ENCODE data around the gene ASRGL1. TPM values are rescaled to one million over a fixed set of nuclear protein-coding genes. Genes with fewer than 3 reads are reported as not detected.
"Not testable (repeated sequence)": the region's sequence is repeated elsewhere in the genome, so short reads cannot be mapped to it uniquely, and the experiment has no call there.

The ASRGL1 gene
- total RNA-seq, 1 experiment from 2014 or later: 31.1 TPM

DNA sequence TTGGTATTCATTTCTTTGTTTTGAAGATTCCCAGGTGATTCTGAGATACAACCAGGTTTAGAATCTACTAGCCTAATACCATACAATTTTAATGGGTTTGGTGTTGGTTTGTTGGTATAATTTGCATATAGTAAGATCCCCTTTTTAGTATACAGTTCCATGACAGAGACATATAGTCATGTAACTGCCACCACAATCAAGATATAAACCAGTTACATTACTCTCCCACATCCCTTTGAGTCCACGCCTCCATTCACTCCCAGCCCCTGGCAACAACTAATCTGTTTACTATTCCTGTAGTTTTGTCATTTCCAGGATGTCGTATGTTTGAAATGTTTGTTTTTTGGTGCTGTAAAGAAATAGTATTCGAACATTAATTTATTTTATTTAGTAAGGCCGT is 4.3 kb downstream of the ASRGL1 start:
- WGBS (ENCODE audit: extremely low coverage, insufficient read length, low lambda C conversion rate): 100% methylated on average over 2 of the region's 4 CpGs
- H3K23ac ChIP-seq (ENCODE audit: insufficient read length, low read depth, low read length): no peak overlapping the region

DNA sequence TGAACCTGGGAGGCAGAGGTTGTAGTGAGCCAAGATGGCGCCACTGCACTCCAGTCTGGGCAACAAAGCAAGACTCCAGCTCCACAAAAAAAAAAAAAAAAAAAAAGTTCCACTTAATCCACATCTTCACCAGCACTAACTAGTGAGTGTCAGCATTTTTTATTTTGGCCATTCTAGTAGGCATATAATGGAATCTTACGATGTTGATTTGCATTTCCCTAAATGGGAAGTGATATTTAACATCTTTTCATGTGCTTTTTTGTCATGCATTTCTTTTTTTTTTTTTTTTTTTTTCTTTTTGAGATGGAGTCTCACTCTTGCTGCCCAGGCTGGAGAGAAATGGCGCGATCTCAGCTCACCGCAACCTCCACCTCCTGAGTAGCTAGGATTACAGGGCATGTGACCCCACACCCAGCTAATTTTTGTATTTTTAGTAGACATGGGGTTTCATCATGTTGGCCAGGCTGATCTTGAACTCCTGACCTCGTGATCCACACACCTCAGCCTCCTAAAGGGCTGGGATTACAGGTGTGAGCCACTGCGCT is 6.5 kb downstream of the ASRGL1 start:
- H3K23me2 ChIP-seq (ENCODE audit: insufficient read length, low read depth, low read length, poor library complexity, severe bottlenecking); H2BK5ac ChIP-seq (ENCODE audit: insufficient read length, low read length); H4K20me1 ChIP-seq (ENCODE audit: control insufficient read depth, insufficient read depth, insufficient read length); H2AFZ ChIP-seq (ENCODE audit: low read length); H3K14ac ChIP-seq (ENCODE audit: insufficient read depth, low read length); H3K9ac ChIP-seq (ENCODE audit: extremely low read depth, insufficient read length, low read length); H3K79me2 ChIP-seq (ENCODE audit: insufficient read depth, low read length); H3K4me1 Mint-ChIP-seq; H4K8ac ChIP-seq (replicated peaks; ENCODE audit: insufficient read length, low read depth, low read length); H3K79me1 ChIP-seq (ENCODE audit: insufficient read depth, low read depth, low read length, poor library complexity, severe bottlenecking); H3K4me3 Mint-ChIP-seq; H3K23ac ChIP-seq (ENCODE audit: insufficient read length, low read depth, low read length); H2AK5ac ChIP-seq (ENCODE audit: insufficient read length, low read length); H3K9me3 Mint-ChIP-seq; H2BK15ac ChIP-seq (ENCODE audit: low read depth, low read length); H3K27me3 Mint-ChIP-seq (ENCODE audit: low read depth); H3K18ac ChIP-seq (ENCODE audit: insufficient read length, low read depth, low read length); H3K9me3 ChIP-seq (ENCODE audit: control insufficient read depth, low read depth, low read length); H3K4me2 ChIP-seq (ENCODE audit: insufficient read depth, insufficient read length, low read length); H2BK20ac ChIP-seq (ENCODE audit: low read depth, low read length, poor library complexity, severe bottlenecking); H2BK120ac ChIP-seq (ENCODE audit: low read depth, low read length, poor library complexity, severe bottlenecking); H3K27me3 ChIP-seq (ENCODE audit: insufficient read depth, low read length); H4K5ac ChIP-seq (ENCODE audit: insufficient read length, low read depth, low read length); H3K56ac ChIP-seq (ENCODE audit: insufficient read length, low read depth, low read length); H3K27ac Mint-ChIP-seq; DNase-seq; H3K4me1 ChIP-seq (ENCODE audit: insufficient read depth, low read length); H2BK12ac ChIP-seq (ENCODE audit: insufficient read length, low read depth, low read length); H4K91ac ChIP-seq (ENCODE audit: insufficient read length, low read depth, low read length); H3K4ac ChIP-seq (ENCODE audit: low read depth, low read length); H3K27ac ChIP-seq (ENCODE audit: insufficient read length, low read depth, low read length); H3T11ph ChIP-seq (ENCODE audit: low read length): not testable (repeated sequence)
- WGBS (ENCODE audit: extremely low coverage, insufficient read length, low lambda C conversion rate): no CpG with 5 or more reads among the region's 7 CpGs
- H3K36me3 Mint-ChIP-seq (ENCODE audit: insufficient read depth in 1 of 3, low read depth in 3 of 3): peaks cover 4 to 34% (median 14%) of the 10 kb centered on the region in 3 experiments

More for the DNA sequence above, 4.3 kb downstream of the ASRGL1 start:
- H3K9me3 ChIP-seq (ENCODE audit: control insufficient read depth, low read depth, low read length): no peaks in the 10 kb centered on the region
- H3K9ac ChIP-seq (ENCODE audit: extremely low read depth, insufficient read length, low read length): no peak overlapping the region
- H3K27ac ChIP-seq (ENCODE audit: insufficient read length, low read depth, low read length): no peak overlapping the region
- H3K4me2 ChIP-seq (ENCODE audit: insufficient read depth, insufficient read length, low read length): no peak overlapping the region
- H4K5ac ChIP-seq (ENCODE audit: insufficient read length, low read depth, low read length): no peak overlapping the region
- H2BK120ac ChIP-seq (ENCODE audit: low read depth, low read length, poor library complexity, severe bottlenecking): no peak overlapping the region
- H3K4ac ChIP-seq (ENCODE audit: low read depth, low read length): no peak overlapping the region
- no peaks in the 10 kb centered on the region for H3K27me3 ChIP-seq (ENCODE audit: insufficient read depth, low read length)
- no peak for DNase-seq
- Mint-ChIP-seq H3K36me3 (ENCODE audit: insufficient read depth in 1 of 3, low read depth in 3 of 3) (peaks cover 2 to 31% (median 14%) of the 10 kb centered on the region in 3 experiments; a peak in 6 of 7 replicates), H3K9me3 (no peaks in the 10 kb centered on the region), H3K27me3 (ENCODE audit: low read depth) (peaks cover 11% of the 10 kb centered on the region), H3K27ac (no peak overlapping the region; a peak in 1 of 7 replicates), H3K4me1 (peaks cover 12 to 13% of the 10 kb centered on the region in 2 experiments), H3K4me3 (no peak overlapping the region)
- H2BK12ac ChIP-seq (ENCODE audit: insufficient read length, low read depth, low read length): no peak overlapping the region
- no peak overlapping the region for H3T11ph ChIP-seq (ENCODE audit: low read length)
- no peaks in the 10 kb centered on the region for H3K79me1 ChIP-seq (ENCODE audit: insufficient read depth, low read depth, low read length, poor library complexity, severe bottlenecking)
- H2BK5ac ChIP-seq (ENCODE audit: insufficient read length, low read length): no peak overlapping the region
- no peak overlapping the region for H2AK5ac ChIP-seq (ENCODE audit: insufficient read length, low read length)
- no peak for TF ChIP-seq CTCF (conservative IDR thresholded peaks at IDR 0.05)
- H4K20me1 ChIP-seq (ENCODE audit: control insufficient read depth, insufficient read depth, insufficient read length): no peaks in the 10 kb centered on the region
- H3K79me2 ChIP-seq (ENCODE audit: insufficient read depth, low read length): no peaks in the 10 kb centered on the region
- no peak overlapping the region for H2BK15ac ChIP-seq (ENCODE audit: low read depth, low read length)
- H3K56ac ChIP-seq (ENCODE audit: insufficient read length, low read depth, low read length): no peak overlapping the region
- H3K18ac ChIP-seq (ENCODE audit: insufficient read length, low read depth, low read length): no peak overlapping the region
- no peak overlapping the region for H4K8ac ChIP-seq (replicated peaks; ENCODE audit: insufficient read length, low read depth, low read length)
- H3K23me2 ChIP-seq (ENCODE audit: insufficient read length, low read depth, low read length, poor library complexity, severe bottlenecking): peaks cover 5% of the 10 kb centered on the region
- no peak overlapping the region for H3K14ac ChIP-seq (ENCODE audit: insufficient read depth, low read length)
- H2AFZ ChIP-seq (ENCODE audit: low read length): no peak overlapping the region
- H3K4me1 ChIP-seq (ENCODE audit: insufficient read depth, low read length): no peaks in the 10 kb centered on the region; the same call in 1 of the 2 replicates
- no peak overlapping the region for H4K91ac ChIP-seq (ENCODE audit: insufficient read length, low read depth, low read length)
- H2BK20ac ChIP-seq (ENCODE audit: low read depth, low read length, poor library complexity, severe bottlenecking): no peak overlapping the region
